DMS114 treated with DMSO at 0.1 percent for 48 hours (cell line): ENCODE measurements around the gene KLHL30.

Experiments used
- DNase-seq: peaks from one replicate; lab custom pipeline; 2025; ENCODE audit not compliant: unreplicated experiment; lab: John Stamatoyannopoulos, UW

Gene KLHL30

GRCh38 chr2:238117199-238118154 lies 21.0 kb upstream of the KLHL30 start:
- DNase-seq, result no peak

GRCh38 chr2:238119756-238120462 lies 18.6 kb upstream of the KLHL30 start:
- no peak for DNase-seq

- DNase-seq, result no peak
Observed at GRCh38 chr2:238120463-238121298, 17.8 kb upstream of the KLHL30 start.

GRCh38 chr2:238121511-238122286 lies 16.8 kb upstream of the KLHL30 start:
- no peak for DNase-seq

GRCh38 chr2:238122287-238123217 lies 15.9 kb upstream of the KLHL30 start:
- DNase-seq, result no peak

GRCh38 chr2:238123218-238123971 lies 15.1 kb upstream of the KLHL30 start:
- no peak for DNase-seq

GRCh38 chr2:238123991-238124470 lies 14.4 kb upstream of the KLHL30 start:
- no peak for DNase-seq

- no peak for DNase-seq
Observed at GRCh38 chr2:238124488-238125126, 13.9 kb upstream of the KLHL30 start.

GRCh38 chr2:238125127-238125885 lies 13.2 kb upstream of the KLHL30 start:
- DNase-seq, result no peak

GRCh38 chr2:238126338-238126737 lies 12.1 kb upstream of the KLHL30 start:
- no peak for DNase-seq

- no peak for DNase-seq
Observed at GRCh38 chr2:238126775-238127164, 11.7 kb upstream of the KLHL30 start.

- no peak for DNase-seq
Observed at GRCh38 chr2:238127165-238128060, 11.1 kb upstream of the KLHL30 start.

- no peak for DNase-seq
Observed at GRCh38 chr2:238128061-238128440, 10.4 kb upstream of the KLHL30 start.

GRCh38 chr2:238128534-238129001 lies 9.9 kb upstream of the KLHL30 start:
- no peak for DNase-seq

- DNase-seq, result no peak
Observed at GRCh38 chr2:238129166-238130010, 9.1 kb upstream of the KLHL30 start.
